KG1 (cell line): Measurements from ENCODE around the gene KRT27.

Experiments
- DNase-seq: peaks from one replicate; lab custom pipeline; 2025; lab: John Stamatoyannopoulos, UW

Gene KRT27

GRCh38 chr17:40809721-40810421 lies 27.5 kb upstream of the KRT27 start:
- DNase-seq, result no peak

DNA sequence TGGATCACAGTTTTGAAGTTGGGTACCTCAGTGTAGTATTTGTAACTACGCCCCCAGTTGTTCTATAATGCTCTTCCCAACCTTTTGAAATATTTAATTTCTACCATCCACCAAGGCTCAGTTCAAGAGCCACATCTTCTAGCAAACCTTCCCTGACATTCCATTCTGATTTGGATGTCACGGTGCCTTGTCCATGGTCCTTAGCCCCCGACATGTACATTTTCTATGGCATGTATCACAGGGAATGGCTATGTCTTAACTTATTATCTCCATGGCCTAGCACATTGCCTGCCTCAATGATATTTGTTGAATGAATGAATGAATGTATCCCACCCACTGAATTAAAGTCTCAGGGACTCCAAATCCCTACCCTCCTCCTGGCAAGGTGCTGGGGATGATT lies 23.8 kb upstream of the KRT27 start:
- no peak for DNase-seq

DNA sequence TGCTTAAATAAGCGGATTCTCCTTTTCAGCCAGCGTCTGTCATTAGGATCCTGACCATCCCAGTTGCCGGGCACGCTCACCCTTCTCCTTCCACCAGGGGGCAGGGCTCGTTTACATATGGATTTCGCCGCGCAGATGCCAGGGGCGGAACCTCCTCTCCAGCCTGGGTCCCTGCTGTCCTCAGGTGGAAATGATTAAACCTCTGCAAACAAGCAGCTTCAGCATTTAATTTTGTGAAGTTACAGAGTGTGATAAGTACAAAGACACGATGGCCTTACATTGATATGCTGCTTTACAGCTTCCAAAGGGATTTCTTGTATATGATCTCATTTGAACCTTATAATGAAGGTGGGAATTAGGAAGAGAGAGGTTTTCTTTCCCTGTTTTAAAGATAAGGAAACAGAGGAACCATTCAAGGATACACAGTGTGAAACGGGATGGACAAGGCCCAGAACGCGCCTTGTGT lies 21.3 kb upstream of the KRT27 start:
- DNase-seq, result no peak

DNA sequence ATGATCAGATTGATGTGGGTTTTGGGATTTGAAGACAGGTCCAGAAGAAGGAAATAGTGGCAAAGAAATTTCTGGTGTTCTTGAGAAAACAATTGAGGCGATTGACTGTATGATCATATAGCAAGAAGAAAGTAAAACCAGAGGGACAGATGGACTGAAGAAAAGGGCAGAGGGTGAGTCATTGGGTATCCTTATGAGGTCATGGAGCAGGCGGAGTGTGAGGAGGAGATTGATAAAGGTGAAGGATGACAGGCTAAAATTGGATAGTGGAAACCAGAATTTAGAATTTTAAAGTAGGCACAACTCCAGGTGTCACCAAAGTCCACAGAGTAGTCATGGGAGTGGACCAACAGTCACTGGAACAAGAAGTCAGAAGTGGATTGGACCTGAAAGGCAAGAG lies 18.8 kb upstream of the KRT27 start:
- DNase-seq, result no peak

GRCh38 chr17:40800381-40800780 lies 18.0 kb upstream of the KRT27 start:
- DNase-seq, result no peak

DNA sequence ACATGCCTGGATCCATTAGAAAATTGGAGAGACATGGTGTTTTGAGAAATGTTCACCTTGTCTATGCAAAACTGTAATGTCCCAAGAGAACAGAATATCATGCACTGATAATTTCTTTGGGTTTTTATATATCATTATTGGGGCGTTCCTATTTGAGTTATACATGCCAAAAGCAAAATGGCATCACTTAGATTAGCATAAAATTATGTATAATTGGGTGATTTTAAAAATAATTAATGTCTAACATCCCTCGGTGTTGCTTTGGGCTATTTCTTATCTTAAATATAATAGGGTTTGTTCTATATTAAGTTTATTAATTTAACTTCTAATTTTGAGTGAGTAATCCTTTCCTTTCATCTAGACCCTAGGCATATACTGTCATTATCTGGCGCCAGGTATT lies 17.5 kb upstream of the KRT27 start, which contains the start of gene KRT28:
Gene KRT28, minus strand, starts transcription at position 101 of the 400 bp plus-strand sequence. Its CDS starts 66 bp downstream, at position 35.
- no peak for DNase-seq

- DNase-seq, result no peak
These were observed 14.5 kb upstream of the KRT27 start for GRCh38 chr17:40796846-40797245.

- DNase-seq, result no peak
These were observed 12.8 kb upstream of the KRT27 start for GRCh38 chr17:40795019-40795667.

GRCh38 chr17:40794466-40794865 lies 12.1 kb upstream of the KRT27 start:
- no peak for DNase-seq

GRCh38 chr17:40793832-40794231 lies 11.5 kb upstream of the KRT27 start:
- no peak for DNase-seq

- DNase-seq, result no peak
These were observed 9.6 kb upstream of the KRT27 start for GRCh38 chr17:40791787-40792436.

- no peak for DNase-seq
These were observed 8.8 kb upstream of the KRT27 start for GRCh38 chr17:40791111-40791510.

DNA sequence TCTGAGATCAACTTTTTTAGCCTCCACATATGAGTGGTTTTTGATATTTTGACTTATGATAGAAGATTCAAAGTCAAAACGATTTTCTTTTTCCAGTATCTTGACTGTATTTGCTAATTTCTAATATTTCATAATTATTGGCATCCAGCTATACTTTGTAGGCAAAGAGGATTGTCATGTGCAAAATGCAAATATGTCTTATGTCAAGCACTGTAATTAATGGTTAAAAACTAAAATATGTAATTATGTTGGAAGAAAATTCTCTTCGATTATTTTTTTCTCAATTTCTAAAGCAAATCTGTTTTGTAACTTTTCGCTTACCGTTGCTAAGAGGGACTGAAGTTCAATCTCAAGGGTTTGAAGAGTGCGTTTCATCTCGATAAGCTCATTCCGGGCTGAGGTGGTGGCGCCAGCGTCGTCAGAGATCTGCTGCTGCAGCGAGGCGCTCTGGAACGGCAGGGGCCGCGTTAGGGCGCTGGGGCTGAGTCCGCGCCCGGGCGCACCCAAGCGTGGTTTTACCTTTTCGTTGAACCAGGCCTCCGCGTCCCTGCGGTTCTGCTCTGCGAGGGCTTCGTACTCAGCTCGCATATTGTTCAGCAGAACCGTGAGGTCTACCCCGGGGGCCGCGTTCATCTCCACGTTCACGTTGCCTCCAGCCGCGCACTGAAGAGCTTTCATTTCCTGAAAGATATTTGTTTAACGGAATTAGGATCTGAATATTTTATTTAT lies 3.0 kb downstream of the KRT27 start:
- DNase-seq, result no peak

GRCh38 chr17:40778461-40778860 lies 3.9 kb downstream of the KRT27 start:
- DNase-seq, result no peak

DNA sequence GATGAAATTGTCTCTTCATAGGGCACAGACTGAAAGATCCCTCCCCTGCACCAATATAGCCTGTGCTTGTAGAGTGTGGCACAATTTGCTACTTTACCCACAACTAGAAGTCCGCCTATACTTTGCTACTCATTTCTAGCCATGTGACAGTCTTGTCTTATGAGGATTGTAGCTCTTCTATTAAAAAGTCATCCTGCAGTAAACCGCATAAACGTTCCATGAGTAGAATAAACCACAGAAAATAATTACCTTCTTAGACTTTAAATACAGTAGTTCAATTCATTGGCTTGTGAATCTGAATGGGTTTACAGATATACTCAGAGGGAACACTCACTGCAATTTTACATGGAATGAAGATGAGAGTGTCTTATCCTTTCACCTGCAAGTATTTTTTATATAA lies 4.4 kb downstream of the KRT27 start:
- DNase-seq, result no peak

GRCh38 chr17:40777459-40777858 lies 4.9 kb downstream of the KRT27 start:
- DNase-seq, result no peak

GRCh38 chr17:40775945-40776344 lies 6.4 kb downstream of the KRT27 start:
- no peak for DNase-seq

- no peak for DNase-seq
These were observed 10.2 kb downstream of the KRT27 start, which contains the start of gene KRT26 for GRCh38 chr17:40772101-40772500. Gene KRT26, minus strand, starts transcription at chr17:40772201. Its CDS starts 88 bp downstream, at chr17:40772113.

- DNase-seq, result no peak
These were observed 16.7 kb downstream of the KRT27 start for GRCh38 chr17:40765657-40766056.

DNA sequence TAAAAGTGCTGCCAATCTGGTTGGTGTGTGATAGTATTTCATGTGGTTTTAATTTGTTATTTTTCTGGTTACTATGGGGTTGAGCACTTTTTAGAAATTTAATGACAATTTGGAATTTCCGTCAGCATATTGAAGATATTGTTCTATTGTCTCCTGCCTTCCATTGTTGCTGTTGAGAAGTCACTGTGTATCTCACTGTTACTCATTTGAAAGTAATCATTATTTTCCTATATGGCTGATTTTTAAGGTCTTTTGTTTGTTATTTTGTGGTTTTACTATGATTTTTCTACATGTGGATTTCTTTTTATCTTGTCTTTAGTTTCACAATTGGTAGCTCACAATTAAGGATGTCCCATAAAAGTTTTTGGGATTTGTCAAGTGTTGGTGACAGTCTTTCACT lies 18.6 kb downstream of the KRT27 start:
- no peak for DNase-seq

DNA sequence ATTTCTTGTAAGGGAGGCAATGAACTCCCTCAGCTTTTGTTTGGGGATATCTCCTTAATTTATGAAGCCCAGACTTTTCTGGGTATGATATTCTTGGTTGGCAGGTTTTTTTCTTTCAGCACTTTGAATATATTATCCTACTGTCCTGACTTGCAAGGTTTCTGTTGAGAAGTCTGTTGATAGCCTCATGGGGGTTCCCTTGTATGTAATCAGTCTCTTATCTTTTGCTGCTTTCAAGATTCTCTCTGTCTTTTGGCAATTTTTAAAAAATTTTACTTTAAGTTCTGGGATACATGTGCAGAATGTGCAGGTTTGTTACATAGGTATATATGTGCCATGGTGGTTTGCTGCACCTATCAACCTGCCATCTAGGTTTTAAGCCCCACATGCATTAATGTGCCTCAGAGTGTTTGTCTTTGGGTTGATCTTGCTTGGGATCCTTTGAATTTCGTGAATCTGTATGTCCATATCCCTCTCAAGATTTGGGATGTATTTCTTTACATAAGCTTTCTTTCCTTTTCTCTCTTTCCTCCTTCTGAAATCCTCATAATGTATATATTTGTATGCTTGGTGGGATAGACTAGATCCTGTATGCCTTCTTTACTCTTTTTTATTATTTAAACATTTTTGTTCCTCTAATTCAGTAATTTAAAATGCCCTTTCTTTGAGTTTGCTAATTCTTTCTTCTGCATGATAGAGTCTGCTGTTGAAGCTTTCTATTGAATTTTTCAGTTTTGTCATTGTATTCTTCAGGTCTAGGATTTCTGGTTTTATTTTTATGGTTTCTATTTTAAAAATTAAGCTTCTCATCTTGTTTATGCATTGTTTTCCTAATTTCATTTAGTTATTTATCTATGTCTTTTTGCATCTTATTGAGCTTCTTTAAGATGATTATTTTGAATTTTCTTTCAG lies 22.0 kb downstream of the KRT27 start:
- DNase-seq, result no peak
